Fibroblast of villous mesenchyme (primary cell): Measurements from ENCODE around the gene CD300LD. TPM values are rescaled to one million over a fixed set of nuclear protein-coding genes. Genes with fewer than 3 reads are reported as not detected.

Source experiments
- DNase-seq: peaks from one replicate; pipeline ENCODE4 v3.0.0-alpha.2; 2010; ENCODE audit warnings: low read depth
- H3K4me3 ChIP-seq: 2 replicates; pipeline ENCODE4 v1.5.1; 2011; ENCODE audit warnings: low read depth, mild to moderate bottlenecking, low read length
- total RNA-seq: library from RNA; depleted of rRNA; stranded (reverse); fragments of >200 nt; gene quantifications from 2 replicates; pipeline ENCODE4 v1.2.3, GENCODE V29; 2012
- TF ChIP-seq, protein P1 (sequence below): IDR thresholded peaks from 2 replicates; pipeline ENCODE4 v1.5.1; 2012; ENCODE audit warnings: low read depth, mild to moderate bottlenecking, low read length; ENCODE audit not compliant: insufficient read depth

The CD300LD gene
- total RNA-seq, 1 donor, result not detected

DNA sequence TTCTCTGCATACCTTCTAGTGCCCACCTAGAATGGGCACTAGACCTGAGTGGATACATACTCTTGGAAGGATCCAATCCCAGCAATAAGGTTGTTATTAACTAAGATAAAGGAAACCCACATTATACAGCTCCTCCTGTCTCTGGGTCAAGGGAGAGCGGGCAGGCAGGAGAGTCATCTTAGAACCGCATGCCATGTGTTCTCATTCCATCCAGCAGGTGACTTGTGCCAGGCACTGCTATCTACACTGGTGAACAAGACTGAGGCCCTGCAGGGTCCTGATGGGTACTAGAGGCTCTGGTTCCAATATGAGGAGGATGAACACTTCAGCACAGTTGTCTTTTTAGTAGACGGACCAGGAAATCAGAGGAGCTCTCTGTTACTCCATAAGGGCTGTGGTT is 18.9 kb downstream of the CD300LD start:
- H3K4me3 ChIP-seq, result no peak overlapping the region
- TF ChIP-seq, protein P1, sequence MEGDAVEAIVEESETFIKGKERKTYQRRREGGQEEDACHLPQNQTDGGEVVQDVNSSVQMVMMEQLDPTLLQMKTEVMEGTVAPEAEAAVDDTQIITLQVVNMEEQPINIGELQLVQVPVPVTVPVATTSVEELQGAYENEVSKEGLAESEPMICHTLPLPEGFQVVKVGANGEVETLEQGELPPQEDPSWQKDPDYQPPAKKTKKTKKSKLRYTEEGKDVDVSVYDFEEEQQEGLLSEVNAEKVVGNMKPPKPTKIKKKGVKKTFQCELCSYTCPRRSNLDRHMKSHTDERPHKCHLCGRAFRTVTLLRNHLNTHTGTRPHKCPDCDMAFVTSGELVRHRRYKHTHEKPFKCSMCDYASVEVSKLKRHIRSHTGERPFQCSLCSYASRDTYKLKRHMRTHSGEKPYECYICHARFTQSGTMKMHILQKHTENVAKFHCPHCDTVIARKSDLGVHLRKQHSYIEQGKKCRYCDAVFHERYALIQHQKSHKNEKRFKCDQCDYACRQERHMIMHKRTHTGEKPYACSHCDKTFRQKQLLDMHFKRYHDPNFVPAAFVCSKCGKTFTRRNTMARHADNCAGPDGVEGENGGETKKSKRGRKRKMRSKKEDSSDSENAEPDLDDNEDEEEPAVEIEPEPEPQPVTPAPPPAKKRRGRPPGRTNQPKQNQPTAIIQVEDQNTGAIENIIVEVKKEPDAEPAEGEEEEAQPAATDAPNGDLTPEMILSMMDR, result no peak
- no peak for DNase-seq

- DNase-seq, result no peak
- H3K4me3 ChIP-seq, result no peak overlapping the region
- TF ChIP-seq, protein P1, result no peak
These were observed 20.3 kb downstream of the CD300LD start for GRCh38 chr17:74571621-74572270.

- peak; percentile 96 for DNase-seq
- H3K4me3 ChIP-seq, result no peak overlapping the region
- TF ChIP-seq, protein P1, result no peak
These were observed 22.8 kb downstream of the CD300LD start for GRCh38 chr17:74569020-74570003.

DNA sequence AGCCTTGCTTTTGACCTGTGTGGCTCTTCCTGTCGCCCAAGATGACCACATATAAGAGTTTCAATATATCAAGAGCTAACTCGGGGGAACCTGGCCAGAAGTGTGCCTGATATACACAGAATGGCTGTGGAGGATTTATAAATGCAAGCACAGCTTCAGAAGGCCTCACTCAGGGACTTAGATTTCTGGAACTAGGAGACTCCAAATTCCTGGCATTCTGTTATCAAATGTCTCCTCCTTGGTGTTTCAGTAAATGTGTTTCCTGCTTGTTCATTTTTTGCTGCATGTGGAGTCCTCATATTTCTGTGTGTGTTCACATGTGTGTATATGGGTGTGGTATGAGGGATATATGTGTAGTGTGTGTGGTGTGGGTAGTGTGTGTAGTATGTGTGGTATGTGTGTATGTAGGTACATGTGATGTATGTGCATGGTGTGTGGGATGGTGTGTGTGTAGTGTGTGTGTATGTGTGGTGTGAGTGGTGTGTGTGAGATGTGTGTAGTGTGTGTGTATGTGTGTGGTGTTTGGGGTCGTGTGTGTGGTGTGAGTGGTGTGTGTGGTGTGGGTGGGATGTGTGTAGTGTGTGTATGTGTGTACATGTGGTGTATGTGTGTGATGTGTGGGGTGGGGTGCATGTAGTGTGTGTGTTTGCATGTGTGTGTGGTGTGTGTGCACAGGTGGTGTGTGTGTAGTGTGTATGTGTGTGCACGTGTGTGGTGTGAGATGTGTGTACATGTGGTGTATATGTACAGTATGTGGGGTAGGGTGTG is 23.8 kb downstream of the CD300LD start:
- no peak for DNase-seq
- TF ChIP-seq, protein P1, result no peak
- no peak overlapping the region for H3K4me3 ChIP-seq

DNA sequence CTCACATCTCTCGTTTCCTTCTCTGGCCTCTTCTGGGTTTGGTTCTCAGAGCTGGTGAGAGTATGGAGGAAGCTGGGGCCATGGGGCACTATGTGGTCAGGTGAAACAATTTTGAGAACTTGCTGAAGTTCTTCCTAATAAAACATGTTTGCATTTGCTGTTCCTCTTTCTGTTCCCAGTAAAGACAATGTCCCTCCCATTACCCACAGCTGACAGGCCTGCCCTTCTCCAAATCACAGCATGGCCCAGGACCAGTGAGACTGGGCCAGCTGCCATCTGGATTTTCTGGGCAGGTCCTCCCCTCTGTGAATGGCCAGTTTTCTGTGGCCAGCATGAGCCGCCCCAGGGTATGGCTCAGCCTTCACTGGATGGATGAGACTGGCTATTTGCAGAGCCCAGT is 24.7 kb downstream of the CD300LD start, which contains the start of gene CD300H:
Gene CD300H (minus strand): TSS at position 113 of the 400 bp plus-strand sequence.
- no peak for DNase-seq
- no peak within 1 kb of the TSS for H3K4me3 ChIP-seq
- TF ChIP-seq, protein P1, result no peak

DNA sequence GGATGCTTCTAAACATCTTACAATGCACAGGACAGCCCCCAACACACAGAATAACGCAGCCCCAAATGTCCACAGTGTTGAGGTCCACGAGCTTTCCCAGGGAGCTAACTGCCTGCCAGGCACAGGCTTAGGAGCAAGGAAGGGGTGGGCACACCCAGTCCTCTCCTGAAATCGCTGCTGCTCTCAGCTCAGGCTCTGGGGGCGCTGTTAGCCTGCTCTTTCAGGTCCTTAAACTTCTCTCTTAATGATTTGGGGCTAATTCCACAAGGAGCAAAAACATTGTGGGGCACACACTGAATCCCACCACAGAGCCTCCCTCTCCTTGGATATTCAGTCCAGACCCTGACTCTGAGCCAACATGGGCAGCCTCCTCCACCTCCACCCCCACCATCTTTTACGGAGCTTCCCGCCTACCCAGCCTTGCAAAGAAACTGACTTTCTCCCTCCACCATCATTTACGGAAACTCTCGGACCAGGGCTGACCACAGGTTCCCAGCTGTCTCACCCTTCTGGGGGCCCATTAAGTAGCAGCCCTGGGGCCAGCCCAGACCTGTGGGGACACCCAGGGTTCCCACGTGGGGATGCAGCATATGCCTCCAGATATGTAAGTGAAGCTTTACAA is 25.8 kb downstream of the CD300LD start:
- DNase-seq, result peak; percentile 26
- TF ChIP-seq, protein P1, result peak; percentile 54
- no peak overlapping the region for H3K4me3 ChIP-seq
